Breast epithelium (tissue), 4 donors: ENCODE measurements around the gene TCF21. TPM values are rescaled to one million over a fixed set of nuclear protein-coding genes. Genes with fewer than 3 reads are reported as not detected.

Source experiments
- DNase-seq, 2 donors: peaks; one replicate each; pipeline ENCODE4 v3.0.0-alpha.2; 2019; ENCODE audit warnings: low spot score in 2 of 2
- H3K27ac ChIP-seq, 2 donors: fragments of 200-600 bp; sonication (generic) in 1 of 2; one replicate each; pipeline ENCODE4 v1.5.1; 2016 to 2019; ENCODE audit warnings: mild to moderate bottlenecking in 1 of 2
- H3K27me3 ChIP-seq, 2 donors: fragments of 200-600 bp; sonication (generic) in 1 of 2; one replicate each; pipeline versions ENCODE4 v1.5.1 to v1.6.0; 2017 to 2019; ENCODE audit warnings: control low read depth in 1 of 2, mild to moderate bottlenecking in 1 of 2
- H3K36me3 ChIP-seq: fragments of 200-600 bp; one replicate; pipeline ENCODE4 v1.5.1; 2019
- H3K4me1 ChIP-seq, 2 donors: fragments of 200-600 bp; sonication (generic); one replicate each; pipeline ENCODE4 v1.5.1; 2016 to 2019; ENCODE audit warnings: control low read depth in 1 of 2
- H3K4me3 ChIP-seq, 3 donors: fragments of 200-600 bp; sonication (generic); 1 replicate in 2 of 3; 2 replicates in 1 of 3; pipeline ENCODE4 v1.5.1; 2016 to 2019; ENCODE audit warnings: mild to moderate bottlenecking in 3 of 3, moderate library complexity in 2 of 3
- H3K9me3 ChIP-seq, 2 donors: fragments of 200-600 bp; sonication (generic) in 1 of 2; one replicate each; pipeline ENCODE4 v1.5.1; 2016 to 2019; ENCODE audit warnings: control low read depth in 1 of 2
- POLR2A ChIP-seq: fragments of 450-650 bp; IDR thresholded peaks from one replicate; pipeline ENCODE4 v1.6.1; 2016; ENCODE audit warnings: antibody characterized with exemption, mild to moderate bottlenecking, moderate library complexity
- POLR2AphosphoS5 ChIP-seq, 3 donors: sonication (generic); formaldehyde crosslinking; IDR thresholded peaks; one replicate each; pipeline ENCODE4 v1.6.1; 2017; ENCODE audit warnings: antibody characterized with exemption in 3 of 3
- intact Hi-C: fragments of 100-400 bp; cut with DNase I; formaldehyde crosslinking; loops from one replicate; pipeline ENCODE4 v1.15.1; 2023; ENCODE audit warnings: low total_unique reads
- total RNA-seq, 3 donors: library from RNA; depleted of rRNA; stranded (reverse); fragments of >200 nt; gene quantifications; one replicate each; pipeline ENCODE4 v1.1.0, GENCODE V29; 2016
- TF ChIP-seq, protein P1 (sequence below), 3 donors: fragments of 450-650 bp; IDR thresholded peaks; one replicate each; pipeline ENCODE4 v1.5.1; 2016 to 2017; ENCODE audit warnings: antibody characterized with exemption in 3 of 3, mild to moderate bottlenecking in 3 of 3, moderate library complexity in 3 of 3

Gene TCF21
- total RNA-seq, 3 donors from 2014 or later, result 1.0 TPM; not detected in 2

DNA sequence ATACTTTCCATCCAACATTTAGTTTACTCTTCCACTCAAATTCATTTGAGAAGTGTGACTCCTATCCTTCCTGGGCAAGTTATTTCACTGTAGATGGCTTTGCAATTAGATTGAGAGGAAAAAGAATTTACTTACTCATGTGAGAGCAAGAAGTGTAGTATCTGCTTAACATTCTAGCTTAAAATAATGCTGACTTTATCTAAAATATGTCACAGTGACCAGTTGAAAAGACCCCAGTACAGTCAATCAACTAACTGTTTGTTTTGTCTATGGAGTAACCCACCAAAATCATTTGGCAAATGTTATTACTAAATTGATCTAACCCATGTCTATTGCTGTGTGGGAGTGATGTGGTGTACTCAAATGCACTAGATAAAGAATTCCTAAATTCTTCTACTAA lies 8.9 kb upstream of the TCF21 start:
- DNase-seq, result no peak
- Histone ChIP-seq H3K9me3 (no peaks in the 10 kb centered on the region), H3K27ac (no peak overlapping the region), H3K4me1 (no peaks in the 10 kb centered on the region), H3K27me3 (peaks cover 0 to 12% of the 10 kb centered on the region in 2 donors), H3K4me3 (no peak overlapping the region), H3K36me3 (no peaks in the 10 kb centered on the region)
- intact Hi-C loops, result no loop called here
- no peak for TF ChIP-seq POLR2A
- no peak for TF ChIP-seq POLR2AphosphoS5 (IDR thresholded peaks at IDR 0.05)
- TF ChIP-seq, protein P1, sequence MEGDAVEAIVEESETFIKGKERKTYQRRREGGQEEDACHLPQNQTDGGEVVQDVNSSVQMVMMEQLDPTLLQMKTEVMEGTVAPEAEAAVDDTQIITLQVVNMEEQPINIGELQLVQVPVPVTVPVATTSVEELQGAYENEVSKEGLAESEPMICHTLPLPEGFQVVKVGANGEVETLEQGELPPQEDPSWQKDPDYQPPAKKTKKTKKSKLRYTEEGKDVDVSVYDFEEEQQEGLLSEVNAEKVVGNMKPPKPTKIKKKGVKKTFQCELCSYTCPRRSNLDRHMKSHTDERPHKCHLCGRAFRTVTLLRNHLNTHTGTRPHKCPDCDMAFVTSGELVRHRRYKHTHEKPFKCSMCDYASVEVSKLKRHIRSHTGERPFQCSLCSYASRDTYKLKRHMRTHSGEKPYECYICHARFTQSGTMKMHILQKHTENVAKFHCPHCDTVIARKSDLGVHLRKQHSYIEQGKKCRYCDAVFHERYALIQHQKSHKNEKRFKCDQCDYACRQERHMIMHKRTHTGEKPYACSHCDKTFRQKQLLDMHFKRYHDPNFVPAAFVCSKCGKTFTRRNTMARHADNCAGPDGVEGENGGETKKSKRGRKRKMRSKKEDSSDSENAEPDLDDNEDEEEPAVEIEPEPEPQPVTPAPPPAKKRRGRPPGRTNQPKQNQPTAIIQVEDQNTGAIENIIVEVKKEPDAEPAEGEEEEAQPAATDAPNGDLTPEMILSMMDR (IDR thresholded peaks at IDR 0.05), result no peak

DNA sequence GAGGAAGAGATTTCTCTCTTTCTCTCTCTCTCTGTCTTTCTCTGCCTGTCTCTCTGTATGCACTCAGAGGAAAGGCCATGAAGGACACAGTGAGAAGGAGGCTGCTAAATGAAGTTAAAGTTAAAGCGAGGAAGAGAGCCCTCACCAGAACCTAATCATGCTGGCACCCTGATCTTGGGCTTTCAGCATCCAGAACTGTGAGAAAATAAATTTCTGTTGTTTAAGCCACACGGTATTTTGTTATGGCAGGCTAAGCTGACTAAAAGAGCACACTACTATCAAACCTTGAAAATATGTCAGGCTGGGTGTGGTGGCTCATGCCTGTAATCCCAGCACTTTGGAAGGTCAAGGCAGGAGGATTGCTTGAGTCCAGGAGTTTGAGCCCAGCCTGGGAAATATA lies 8.0 kb upstream of the TCF21 start:
- Histone ChIP-seq H3K27me3 (peaks cover 0 to 20% of the 10 kb centered on the region in 2 donors), H3K4me1 (no peaks in the 10 kb centered on the region), H3K27ac (no peak overlapping the region), H3K9me3 (no peaks in the 10 kb centered on the region), H3K4me3 (no peak overlapping the region), H3K36me3 (no peaks in the 10 kb centered on the region)
- intact Hi-C loops, result no loop called here
- TF ChIP-seq, protein P1 (IDR thresholded peaks at IDR 0.05), result no peak
- no peak for TF ChIP-seq POLR2A
- no peak for TF ChIP-seq POLR2AphosphoS5 (IDR thresholded peaks at IDR 0.05)
- DNase-seq, result no peak

DNA sequence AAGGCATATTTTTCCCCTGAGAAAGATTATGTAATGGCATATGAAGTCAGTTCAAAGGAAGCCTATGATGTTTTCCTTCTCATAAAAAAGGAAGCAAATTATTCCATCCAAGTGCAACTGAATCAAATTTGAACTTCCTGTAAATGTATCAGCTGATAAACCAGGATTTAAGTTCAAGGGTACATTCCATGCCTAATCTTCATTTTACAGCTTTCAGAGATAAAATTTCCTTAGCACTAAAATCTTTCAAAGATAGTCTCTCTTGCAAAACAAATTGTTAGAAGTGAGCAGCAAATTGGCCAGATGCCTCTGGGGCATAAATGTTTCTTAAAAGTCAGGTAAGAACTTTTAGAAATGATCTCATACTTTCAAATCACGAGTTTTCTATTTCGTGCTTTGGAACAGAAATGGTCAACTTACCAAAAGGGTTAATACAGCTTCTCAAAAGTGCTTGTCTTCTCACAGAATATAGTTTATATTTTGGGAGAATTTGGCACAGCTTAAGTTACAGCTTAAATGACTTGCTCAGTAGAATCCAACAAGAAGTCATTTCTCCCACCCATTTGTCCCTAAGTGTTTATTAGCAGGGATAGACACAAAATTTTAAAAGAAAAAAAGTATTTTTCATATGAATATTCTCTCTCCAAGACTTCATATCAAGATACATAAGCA lies 2.7 kb upstream of the TCF21 start:
- Histone ChIP-seq H3K36me3 (no peaks in the 10 kb centered on the region), H3K27me3 (peaks cover 6 to 62% of the 10 kb centered on the region in 2 donors), H3K4me3 (no peak overlapping the region), H3K9me3 (no peaks in the 10 kb centered on the region), H3K27ac (no peak overlapping the region), H3K4me1 (no peaks in the 10 kb centered on the region)
- DNase-seq, result no peak
- TF ChIP-seq, protein P1 (IDR thresholded peaks at IDR 0.05), result no peak
- TF ChIP-seq POLR2A (no peak), POLR2AphosphoS5 (IDR thresholded peaks at IDR 0.05) (no peak)
- intact Hi-C loops, result loop anchor here (5.0 kb wide), 1 partner anchor 1431 kb away; no protein-coding TSS in a partner anchor

DNA sequence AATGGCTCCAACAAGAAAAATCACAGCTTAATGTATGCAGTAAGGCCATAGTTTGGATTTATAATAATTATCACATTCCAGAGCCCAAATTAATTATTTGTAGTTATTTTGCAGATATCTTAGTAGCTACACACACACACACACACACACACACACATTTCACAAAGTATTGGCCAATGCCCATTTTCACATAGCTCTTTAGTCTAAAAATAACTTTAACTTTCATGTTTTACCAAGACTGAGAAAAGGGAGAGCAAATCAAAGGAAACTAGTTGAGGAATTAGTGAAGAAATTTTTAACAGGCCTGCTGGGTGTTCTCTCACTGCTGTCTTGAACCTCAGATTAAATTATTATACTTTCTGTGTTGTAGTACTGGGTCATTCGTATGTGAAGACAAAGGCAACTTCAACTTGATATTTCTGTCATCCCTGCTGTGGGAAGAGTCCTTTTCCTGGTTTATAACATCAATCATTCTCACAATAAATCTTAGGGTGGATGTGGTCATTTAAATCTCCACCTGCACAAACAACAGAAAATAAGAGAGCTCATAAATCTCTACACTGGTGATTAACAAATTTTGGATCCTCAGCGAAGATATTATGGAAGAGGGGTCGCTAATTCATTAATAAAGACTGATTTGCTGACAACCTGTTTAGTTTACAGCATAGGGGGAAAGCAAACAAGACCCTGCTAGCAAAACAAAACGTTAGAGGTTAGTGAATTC lies 1.6 kb upstream of the TCF21 start:
- no peak overlapping the region for H3K4me3 ChIP-seq
- H3K4me1 ChIP-seq, result no peaks in the 10 kb centered on the region
- H3K9me3 ChIP-seq, result no peaks in the 10 kb centered on the region
- no peak overlapping the region for H3K27ac ChIP-seq
- intact Hi-C loops, result loop anchor here (5.0 kb wide), 1 partner anchor 1430 kb away; no protein-coding TSS in a partner anchor
- DNase-seq, result no peak
- peaks cover 11 to 72% of the 10 kb centered on the region in 2 donors for H3K27me3 ChIP-seq
- TF ChIP-seq, protein P1 (IDR thresholded peaks at IDR 0.05), result no peak
- TF ChIP-seq POLR2AphosphoS5 (IDR thresholded peaks at IDR 0.05) (no peak), POLR2A (no peak)
- no peaks in the 10 kb centered on the region for H3K36me3 ChIP-seq

DNA sequence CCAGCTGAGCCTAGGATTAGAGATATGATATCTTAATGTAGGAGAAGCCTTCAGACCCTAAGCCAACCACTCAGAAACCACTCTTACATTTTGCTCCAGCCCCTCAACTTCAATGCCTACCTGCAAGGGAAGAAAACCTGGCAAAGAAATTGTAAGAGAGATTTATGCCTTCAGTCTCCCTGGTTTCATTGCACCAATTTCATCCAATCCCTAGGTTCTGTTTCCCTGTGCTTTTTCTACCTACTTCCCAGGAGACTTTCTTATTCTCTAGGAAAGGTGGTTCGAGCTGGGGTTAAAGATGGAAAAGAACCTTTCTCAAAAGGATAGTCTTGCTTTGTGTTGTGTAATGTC lies 1.1 kb upstream of the TCF21 start:
- Histone ChIP-seq H3K9me3 (no peaks in the 10 kb centered on the region), H3K4me1 (no peaks in the 10 kb centered on the region), H3K4me3 (no peak overlapping the region), H3K27me3 (peaks cover 11 to 75% of the 10 kb centered on the region in 2 donors), H3K27ac (no peak overlapping the region), H3K36me3 (no peaks in the 10 kb centered on the region)
- no peak for DNase-seq
- TF ChIP-seq, protein P1 (IDR thresholded peaks at IDR 0.05), result no peak
- no peak for TF ChIP-seq POLR2AphosphoS5 (IDR thresholded peaks at IDR 0.05)
- no peak for TF ChIP-seq POLR2A
- intact Hi-C loops, result loop anchor here (5.0 kb wide), 1 partner anchor 1429 kb away; no protein-coding TSS in a partner anchor
